A549 (cell line): ENCODE results near the gene SDF4. TPM values are rescaled to one million over a fixed set of nuclear protein-coding genes. Genes with fewer than 3 reads are reported as not detected.

ENCODE experiments used
- ATAC-seq, 2 experiments: fragments of 200-7000 bp in 1 of 2; fragments of >200 bp in 1 of 2; cut with Nextera tagmentation in 1 of 2; cut with Tn5 transposase in 1 of 2; 3 replicates each; pipeline versions ENCODE4 v1.8.0 to v1.9.1; 2018 to 2020; ENCODE audit warnings: mild to moderate bottlenecking in 1 of 2, moderate library complexity in 1 of 2
- CTCF ChIA-PET: fragments of 300-600 bp; sonication (Branson Sonifier 250); formaldehyde crosslinking; extraction: SDS; loops from one replicate; lab custom pipeline; 2021; ENCODE audit warnings: antibody characterized with exemption, inconsistent platforms; lab: Yijun Ruan, JAX
- POLR2A ChIA-PET: fragments of 350-600 bp; formaldehyde crosslinking; extraction: SDS; loops from one replicate; lab custom pipeline; 2021; ENCODE audit warnings: antibody characterized with exemption, inconsistent platforms; lab: Yijun Ruan, JAX
- DNase-seq, 2 experiments: peaks; one replicate each; pipeline versions ENCODE4 v3.0.0 to v3.0.0-alpha.2; 2011 to 2016; ENCODE audit warnings: low read depth in 1 of 2, low spot score in 1 of 2
- FAIRE-seq: peaks from 2 replicates; lab custom pipeline; 2011; peaks lifted over from hg19 to GRCh38; lab: Jason Lieb, UNC
- H3K27ac ChIP-seq, 2 experiments: fragments of >200 bp; sonication (Bioruptor Twin); formaldehyde crosslinking; 3 replicates each; pipeline ENCODE4 v1.5.1; 2016 to 2017
- H3K4me1 ChIP-seq: fragments of >200 bp; sonication (Bioruptor Twin); formaldehyde crosslinking; 3 replicates; pipeline ENCODE4 v1.6.1; 2016
- H3K4me2 ChIP-seq: fragments of >200 bp; sonication (Bioruptor Twin); formaldehyde crosslinking; 3 replicates; pipeline ENCODE4 v1.6.1; 2016
- H3K4me3 ChIP-seq: fragments of >200 bp; sonication (Bioruptor Twin); formaldehyde crosslinking; 3 replicates; pipeline ENCODE4 v1.5.1; 2016
- H3K9me3 ChIP-seq: fragments of >200 bp; sonication (Bioruptor Twin); formaldehyde crosslinking; 3 replicates; pipeline ENCODE4 v1.6.1; 2016
- CBX8 ChIP-seq: fragments of 200-600 bp; sonication (generic); IDR thresholded peaks from 2 replicates; pipeline ENCODE4 v1.6.1; 2016
- E2F6 ChIP-seq: IDR thresholded peaks from 2 replicates; pipeline ENCODE4 v1.6.1; 2012; ENCODE audit warnings: low read depth, borderline replicate concordance
- EHMT2 ChIP-seq: fragments of 200-600 bp; sonication (generic); IDR thresholded peaks from 2 replicates; pipeline ENCODE4 v1.6.1; 2016; ENCODE audit warnings: antibody characterized with exemption, low read depth, mild to moderate bottlenecking, moderate library complexity
- FOSL2 ChIP-seq, 2 experiments: fragments of 450-650 bp in 1 of 2; fragments of >200 bp in 1 of 2; sonication (Bioruptor Twin) in 1 of 2; formaldehyde crosslinking; IDR thresholded peaks; 2 replicates each; pipeline versions ENCODE4 v1.5.0 to v1.6.1; 2016 to 2020; ENCODE audit warnings: mild to moderate bottlenecking in 1 of 2, moderate library complexity in 1 of 2
- GATA3 ChIP-seq: IDR thresholded peaks from 2 replicates; pipeline ENCODE4 v1.6.1; 2012; ENCODE audit warnings: borderline replicate concordance
- HEYL ChIP-seq: fragments of 250-450 bp; sonication (Bioruptor Pico); IDR thresholded peaks from 2 replicates; pipeline ENCODE4 v1.8.0; 2021; ENCODE audit warnings: mild to moderate bottlenecking, moderate library complexity
- HOXB13 ChIP-seq: fragments of 250-450 bp; sonication (Bioruptor Pico); IDR thresholded peaks from 2 replicates; pipeline ENCODE4 v1.5.0; 2020; ENCODE audit warnings: low read depth, mild to moderate bottlenecking, moderate library complexity
- HOXB5 ChIP-seq: fragments of 250-450 bp; sonication (Bioruptor Pico); IDR thresholded peaks from 2 replicates; pipeline ENCODE4 v1.5.0; 2020; ENCODE audit warnings: mild to moderate bottlenecking, moderate library complexity
- KDM1A ChIP-seq: fragments of 200-600 bp; sonication (generic); IDR thresholded peaks from 2 replicates; pipeline ENCODE4 v1.6.1; 2016; ENCODE audit warnings: low read depth, mild to moderate bottlenecking
- MAX ChIP-seq: IDR thresholded peaks from 2 replicates; pipeline ENCODE4 v1.6.1; 2012
- NPAS2 ChIP-seq: fragments of 250-450 bp; sonication (Bioruptor Pico); IDR thresholded peaks from 2 replicates; pipeline ENCODE4 v1.8.0; 2022; ENCODE audit warnings: mild to moderate bottlenecking, moderate library complexity, borderline replicate concordance
- PBX3 ChIP-seq: IDR thresholded peaks from 2 replicates; pipeline ENCODE4 v1.6.1; 2012
- PHF8 ChIP-seq: fragments of 200-600 bp; sonication (generic); IDR thresholded peaks from 2 replicates; pipeline ENCODE4 v1.6.1; 2016; ENCODE audit warnings: low read depth, mild to moderate bottlenecking, antibody characterized with exemption, moderate library complexity, borderline replicate concordance
- POLR2A ChIP-seq: IDR thresholded peaks from 2 replicates; pipeline ENCODE4 v1.6.1; 2012; ENCODE audit warnings: mild to moderate bottlenecking, low read length
- POLR2AphosphoS2 ChIP-seq: conservative IDR thresholded peaks from 2 replicates; pipeline ENCODE4 v1.6.1; 2012; ENCODE audit warnings: low read length, improper control_type of control experiment, inconsistent platforms
- RAD21 ChIP-seq, 2 experiments: fragments of >200 bp in 1 of 2; sonication (Bioruptor Twin) in 1 of 2; formaldehyde crosslinking in 1 of 2; IDR thresholded peaks in 1 of 2; conservative IDR thresholded peaks in 1 of 2; 2 replicates in 1 of 2; 3 replicates in 1 of 2; pipeline ENCODE4 v1.6.1; 2012 to 2018; ENCODE audit warnings: inconsistent platforms in 1 of 2
- RCOR1 ChIP-seq: fragments of 150-350 bp; IDR thresholded peaks from 2 replicates; pipeline ENCODE4 v1.6.1; 2014; ENCODE audit warnings: antibody characterized with exemption, low read length, low read depth
- REST ChIP-seq: fragments of 200-600 bp; sonication (generic); IDR thresholded peaks from 2 replicates; pipeline ENCODE4 v1.6.1; 2016; ENCODE audit warnings: antibody characterized with exemption, mild to moderate bottlenecking, moderate library complexity
- RFX5 ChIP-seq: fragments of 450-650 bp; IDR thresholded peaks from 2 replicates; pipeline ENCODE4 v1.7.1; 2014; ENCODE audit warnings: antibody characterized with exemption, mild to moderate bottlenecking, moderate library complexity
- SREBF2 ChIP-seq: fragments of 450-650 bp; IDR thresholded peaks from 2 replicates; pipeline ENCODE4 v1.6.1; 2014; ENCODE audit warnings: mild to moderate bottlenecking, moderate library complexity
- TP53 ChIP-seq: fragments of 250-450 bp; sonication (Bioruptor Pico); IDR thresholded peaks from 2 replicates; pipeline ENCODE4 v1.5.0; 2021; ENCODE audit warnings: mild to moderate bottlenecking, moderate library complexity
- ZNF302 ChIP-seq: fragments of 250-450 bp; sonication (Bioruptor Pico); IDR thresholded peaks from 2 replicates; pipeline ENCODE4 v1.9.0; 2021; ENCODE audit warnings: inconsistent platforms, mild to moderate bottlenecking, moderate library complexity
- WGBS: methylation state at CpG from one replicate; pipeline ENCODE4 v1.1.6; 2017; ENCODE audit errors: missing lambda C conversion rate; 5-methylcytosine and 5-hydroxymethylcytosine counted together
- polyA plus RNA-seq, 4 experiments: library from polyadenylated mRNA; depleted of rRNA in 3 of 4; stranded (reverse); fragments of >200 nt; fragmentation: RNase III in 1 of 4; extraction: RNeasy Plus Mini Kit Qiagen cat#74134 plus additional on column Dnase treatment in 1 of 4; gene quantifications; 2 replicates in 3 of 4; 3 replicates in 1 of 4; pipeline ENCODE4 v1.2.3, GENCODE V29; 2011 to 2017
- TF ChIP-seq, protein P1 (sequence below): fragments of 250-450 bp; sonication (Bioruptor Pico); IDR thresholded peaks from 2 replicates; pipeline ENCODE4 v1.5.0; 2021; ENCODE audit warnings: mild to moderate bottlenecking, moderate library complexity, borderline replicate concordance

Gene SDF4
- polyA plus RNA-seq, 2 of the 4 experiments (the other 2 are of a cell fraction), result 58.3 to 97.4 TPM

DNA sequence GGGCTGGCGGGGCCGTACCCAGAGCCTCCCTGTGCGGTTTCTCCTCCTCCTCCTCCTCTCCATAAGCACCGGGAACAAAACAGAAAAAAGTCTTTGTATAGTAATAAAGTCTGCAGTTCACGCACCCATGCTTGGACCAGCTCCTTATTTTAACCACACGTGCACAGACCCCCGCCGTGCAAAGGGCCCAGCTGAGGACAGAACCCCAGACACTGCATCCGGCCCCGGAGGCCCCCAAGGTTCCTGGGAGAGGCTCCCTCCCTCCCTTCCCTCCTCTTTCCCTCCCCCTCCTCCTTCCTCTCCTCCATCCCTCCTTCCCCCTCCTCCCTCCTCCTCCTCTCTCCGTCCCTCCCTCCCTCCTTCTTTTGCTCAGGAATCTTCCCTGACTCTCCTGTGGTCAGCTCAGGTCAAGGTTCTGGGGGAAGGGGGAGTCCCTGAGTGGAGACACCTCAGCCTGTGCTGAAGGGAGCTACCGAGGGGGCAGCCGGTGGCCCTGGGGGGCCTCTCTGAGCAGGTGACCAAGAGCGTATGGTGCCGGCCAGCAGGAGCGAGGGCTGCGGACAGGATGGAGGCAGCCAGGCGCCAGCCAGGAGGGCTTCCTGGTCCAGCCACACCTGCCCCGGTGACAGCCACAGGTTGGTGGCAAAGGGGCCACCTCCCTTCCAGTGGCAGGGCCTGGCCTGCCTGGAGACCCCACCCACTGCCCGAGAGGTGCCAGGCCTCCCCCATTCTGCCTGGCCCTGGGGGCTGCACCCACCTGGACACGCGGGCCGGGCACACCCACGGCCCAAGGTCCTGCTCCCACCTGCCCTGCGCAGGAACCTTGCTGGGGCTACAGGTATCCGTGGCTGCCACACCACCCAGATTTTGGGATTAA, 61.3 kb downstream of the SDF4 start:
- no peak overlapping the region for H3K4me2 ChIP-seq
- H3K9me3 ChIP-seq, result no peaks in the 10 kb centered on the region
- WGBS, result 78% methylated on average over 13 of the region's 26 CpGs
- TF ChIP-seq RAD21 (conservative IDR thresholded peaks at IDR 0.05 in 1 of 2, IDR thresholded peaks at IDR 0.05 in 1 of 2), result no peak
- TF ChIP-seq REST, result no peak
- TF ChIP-seq FOSL2 (IDR thresholded peaks at IDR 0.05), result no peak
- TF ChIP-seq FOSL2 (CRISPR knock-in tag; IDR thresholded peaks at IDR 0.05), result no peak
- no peak for TF ChIP-seq PHF8
- TF ChIP-seq HOXB13 (CRISPR knock-in tag), result no peak
- TF ChIP-seq RCOR1, result no peak
- no peak for TF ChIP-seq POLR2AphosphoS2
- TF ChIP-seq MAX, result no peak
- no peak for TF ChIP-seq E2F6
- no peak for TF ChIP-seq HEYL (CRISPR knock-in tag)
- TF ChIP-seq EHMT2, result no peak
- no peak for TF ChIP-seq RFX5
- TF ChIP-seq KDM1A, result no peak
- TF ChIP-seq NPAS2 (CRISPR knock-in tag), result no peak
- POLR2A ChIA-PET, result no interaction called here
- H3K27ac ChIP-seq, result no peak overlapping the region
- CTCF ChIA-PET, result interaction anchor here (1.6 kb wide), 1 partner anchor 49 kb away, joined by 6 read pairs; no protein-coding TSS in a partner anchor
- H3K4me1 ChIP-seq, result peaks cover 4% of the 10 kb centered on the region; the same call in 1 of the 3 replicates
- FAIRE-seq (no peak), DNase-seq (no peak), ATAC-seq (no peak)
- no peak overlapping the region for H3K4me3 ChIP-seq

- Histone ChIP-seq H3K9me3 (no peaks in the 10 kb centered on the region), H3K27ac (no peak overlapping the region)
- FAIRE-seq, result no peak
- POLR2A ChIA-PET, result no interaction called here
- TF ChIP-seq, protein P1, sequence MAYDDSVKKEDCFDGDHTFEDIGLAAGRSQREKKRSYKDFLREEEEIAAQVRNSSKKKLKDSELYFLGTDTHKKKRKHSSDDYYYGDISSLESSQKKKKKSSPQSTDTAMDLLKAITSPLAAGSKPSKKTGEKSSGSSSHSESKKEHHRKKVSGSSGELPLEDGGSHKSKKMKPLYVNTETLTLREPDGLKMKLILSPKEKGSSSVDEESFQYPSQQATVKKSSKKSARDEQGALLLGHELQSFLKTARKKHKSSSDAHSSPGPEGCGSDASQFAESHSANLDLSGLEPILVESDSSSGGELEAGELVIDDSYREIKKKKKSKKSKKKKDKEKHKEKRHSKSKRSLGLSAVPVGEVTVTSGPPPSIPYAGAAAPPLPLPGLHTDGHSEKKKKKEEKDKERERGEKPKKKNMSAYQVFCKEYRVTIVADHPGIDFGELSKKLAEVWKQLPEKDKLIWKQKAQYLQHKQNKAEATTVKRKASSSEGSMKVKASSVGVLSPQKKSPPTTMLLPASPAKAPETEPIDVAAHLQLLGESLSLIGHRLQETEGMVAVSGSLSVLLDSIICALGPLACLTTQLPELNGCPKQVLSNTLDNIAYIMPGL, result no peak
- TF ChIP-seq CBX8 (no peak), EHMT2 (no peak), ZNF302 (CRISPR knock-in tag) (no peak), RAD21 (conservative IDR thresholded peaks at IDR 0.05 in 1 of 2, IDR thresholded peaks at IDR 0.05 in 1 of 2) (no peak), GATA3 (no peak), HOXB5 (no peak), PBX3 (no peak), SREBF2 (no peak), TP53 (CRISPR knock-in tag) (no peak), POLR2A (no peak)
- TF ChIP-seq, all 56 proteins: peak for 0
- 78% methylated on average over 10 of the region's 32 CpGs for WGBS
- Histone ChIP-seq H3K4me3 (no peak overlapping the region), H3K4me1 (peaks cover 12% of the 10 kb centered on the region; the same call in 2 of the 3 replicates), H3K4me2 (no peak overlapping the region)
- no peak for ATAC-seq
- CTCF ChIA-PET, result interaction anchor here (1.6 kb wide), 1 partner anchor 48 kb away, joined by 6 read pairs; no protein-coding TSS in a partner anchor
- no peak for DNase-seq
These were observed 62.2 kb downstream of the SDF4 start for GRCh38 chr1:1169429-1170214.
